ENCODE results near the gene MAPKAP1.

The MAPKAP1 gene

GRCh38 chr9:125427556-125427955 lies 279.5 kb downstream of the MAPKAP1 start:
- DNase-seq, result no peak

- DNase-seq, result no peak
Observed at GRCh38 chr9:125426926-125427325, 280.1 kb downstream of the MAPKAP1 start.

- no peak for DNase-seq
Observed at GRCh38 chr9:125425901-125426515, 281.0 kb downstream of the MAPKAP1 start.

GRCh38 chr9:125425170-125425897 lies 281.7 kb downstream of the MAPKAP1 start:
- no peak for DNase-seq

GRCh38 chr9:125423964-125424363 lies 283.0 kb downstream of the MAPKAP1 start:
- no peak for DNase-seq

- DNase-seq, result no peak
Observed at GRCh38 chr9:125422853-125423252, 284.2 kb downstream of the MAPKAP1 start.

GRCh38 chr9:125421591-125422181 lies 285.3 kb downstream of the MAPKAP1 start:
- no peak for DNase-seq

GRCh38 chr9:125421166-125421565 lies 285.8 kb downstream of the MAPKAP1 start:
- no peak for DNase-seq

- DNase-seq, result no peak
Observed at GRCh38 chr9:125418404-125418803, 288.6 kb downstream of the MAPKAP1 start.

- no peak for DNase-seq
Observed at GRCh38 chr9:125416517-125416916, 290.5 kb downstream of the MAPKAP1 start.

GRCh38 chr9:125415583-125416460 lies 291.2 kb downstream of the MAPKAP1 start:
- no peak for DNase-seq

- DNase-seq, result no peak
Observed at GRCh38 chr9:125413579-125413978, 293.4 kb downstream of the MAPKAP1 start.

GRCh38 chr9:125412166-125412565 lies 294.8 kb downstream of the MAPKAP1 start:
- no peak for DNase-seq

GRCh38 chr9:125411171-125411756 lies 295.7 kb downstream of the MAPKAP1 start:
- no peak for DNase-seq

GRCh38 chr9:125410522-125410894 lies 296.5 kb downstream of the MAPKAP1 start:
- DNase-seq, result no peak

GRCh38 chr9:125409637-125410521 lies 297.1 kb downstream of the MAPKAP1 start:
- no peak for DNase-seq

GRCh38 chr9:125409217-125409636 lies 297.8 kb downstream of the MAPKAP1 start:
- DNase-seq, result no peak

GRCh38 chr9:125407974-125408900 lies 298.8 kb downstream of the MAPKAP1 start:
- DNase-seq, result peak; percentile 48

GRCh38 chr9:125407432-125407973 lies 299.5 kb downstream of the MAPKAP1 start:
- DNase-seq, result no peak

GRCh38 chr9:125406810-125407087 lies 300.3 kb downstream of the MAPKAP1 start:
- no peak for DNase-seq

Measured in amniotic stem cell (primary cell).